ENCODE results near the gene PTH2. TPM values are rescaled to one million over a fixed set of nuclear protein-coding genes. Genes with fewer than 3 reads are reported as not detected.
A peak's percentile ranks its signal among the peaks of the same experiment; 100 is the strongest.

PTH2 gene
- total RNA-seq, 2 experiments from 2014 or later: not detected

DNA sequence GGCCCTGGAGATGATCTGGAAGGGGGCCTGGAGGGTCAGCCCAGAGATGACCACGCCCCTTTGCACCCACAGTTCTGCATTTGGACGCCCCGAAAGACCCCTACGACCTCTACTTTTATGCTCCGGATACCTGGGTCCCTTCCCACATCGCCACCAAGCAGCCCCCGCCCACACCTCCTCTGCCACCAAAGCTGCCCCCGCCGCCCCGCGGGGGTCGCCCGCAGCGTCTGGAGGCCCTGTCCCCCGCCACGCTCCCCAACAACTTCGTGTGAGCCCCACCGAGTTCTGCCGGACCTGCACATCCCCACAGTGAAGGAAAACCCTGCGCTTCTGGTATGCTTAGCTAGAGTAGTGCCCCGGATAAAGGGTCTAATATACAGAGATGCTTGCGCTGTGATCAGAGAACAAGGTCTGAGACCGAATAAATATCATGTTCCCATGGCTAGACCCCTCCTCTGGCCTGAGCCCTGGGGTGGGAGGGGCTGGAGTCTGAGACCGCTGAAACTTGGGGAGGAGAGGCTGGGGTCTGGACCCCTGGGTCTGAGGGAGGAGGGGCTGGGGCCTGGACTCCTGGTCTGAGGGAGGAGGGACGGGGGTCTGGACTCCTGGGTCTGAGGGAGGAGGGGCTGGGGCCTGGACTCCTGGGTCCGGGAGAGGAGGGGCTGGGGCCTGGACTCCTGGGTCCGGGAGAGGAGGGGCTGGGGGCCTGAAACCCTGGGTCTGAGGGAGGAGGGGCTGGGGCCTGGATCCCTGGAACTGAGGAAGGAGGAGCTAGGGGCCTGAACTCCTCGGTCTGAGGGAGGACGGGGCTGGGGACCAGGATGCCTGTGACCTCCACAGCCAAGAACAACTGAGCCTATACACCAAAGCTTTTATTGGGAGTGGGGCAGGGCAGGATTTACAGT, 5.6 kb upstream of the PTH2 start:
- H3K4me3 Mint-ChIP-seq: no peak overlapping the region
- no peaks in the 10 kb centered on the region for H3K36me3 Mint-ChIP-seq
- H3K9me3 Mint-ChIP-seq: no peaks in the 10 kb centered on the region
- DNase-seq: no peak
- peaks cover 30% of the 10 kb centered on the region for H3K4me1 Mint-ChIP-seq
- no peak overlapping the region for H3K27ac Mint-ChIP-seq
- H3K27me3 Mint-ChIP-seq: peaks cover 100% of the 10 kb centered on the region

DNA sequence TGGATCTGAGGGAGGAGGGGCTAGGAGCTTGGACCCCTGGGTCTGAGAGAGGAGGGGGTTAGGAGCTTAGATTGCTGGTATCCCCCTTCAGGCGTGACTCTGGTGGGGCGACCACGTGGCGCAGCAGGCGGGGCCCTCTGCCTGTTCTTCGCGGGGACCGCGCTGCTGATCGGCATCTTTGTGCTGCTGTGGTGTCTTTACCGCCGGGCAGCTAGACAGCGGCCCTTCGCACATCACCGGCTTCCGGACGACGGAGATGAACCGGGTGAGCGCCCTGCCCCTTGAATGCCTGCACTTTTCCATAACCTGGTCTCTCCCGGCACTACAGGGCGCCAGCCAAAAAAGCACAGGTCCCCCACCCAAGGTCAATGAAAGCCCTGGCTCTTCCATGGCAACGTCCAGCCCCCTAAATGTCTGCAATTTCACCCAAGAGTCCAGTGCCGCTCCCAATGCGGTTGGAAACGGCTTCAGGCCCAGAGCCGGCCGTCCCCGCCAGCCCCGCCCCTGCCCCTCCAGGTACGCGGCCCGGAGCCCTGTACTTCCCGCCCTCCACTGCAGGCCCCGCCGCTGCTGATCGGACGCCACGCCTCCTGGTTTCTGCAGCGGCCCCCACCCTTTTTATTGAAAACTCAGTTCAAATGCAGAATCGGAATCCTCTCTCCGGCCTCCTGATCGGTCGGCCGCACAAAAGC, 4.8 kb upstream of the PTH2 start:
- Mint-ChIP-seq H3K27me3 (peaks cover 98% of the 10 kb centered on the region), H3K4me1 (peaks cover 32% of the 10 kb centered on the region), H3K4me3 (peak overlapping the region; percentile 42), H3K27ac (no peak overlapping the region), H3K9me3 (no peaks in the 10 kb centered on the region), H3K36me3 (no peaks in the 10 kb centered on the region)
- DNase-seq: peak; percentile 34

DNA sequence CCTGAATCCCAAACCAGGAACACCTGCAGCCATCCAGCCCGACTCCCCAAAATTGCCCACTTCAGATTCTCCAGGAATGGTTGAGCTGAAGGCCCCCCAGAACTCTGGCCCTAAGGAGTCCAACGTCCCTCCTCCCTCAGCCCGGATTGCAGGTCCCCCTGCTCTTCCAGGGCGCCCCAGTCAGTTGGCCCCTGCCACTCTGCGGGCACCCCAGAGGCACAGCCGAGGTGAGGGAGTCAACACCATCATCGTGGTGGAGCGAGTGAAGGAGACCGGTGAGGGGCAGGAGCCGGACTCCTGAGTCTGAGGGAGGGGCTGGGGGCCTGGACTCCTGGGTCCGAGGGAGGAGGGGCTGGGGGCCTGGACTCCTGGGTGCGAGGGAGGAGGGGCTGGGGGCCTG, 4.1 kb upstream of the PTH2 start:
- Mint-ChIP-seq H3K4me1 (peaks cover 36% of the 10 kb centered on the region), H3K36me3 (no peaks in the 10 kb centered on the region), H3K4me3 (no peak overlapping the region), H3K27ac (no peak overlapping the region), H3K27me3 (peaks cover 97% of the 10 kb centered on the region), H3K9me3 (no peaks in the 10 kb centered on the region)
- DNase-seq: no peak

DNA sequence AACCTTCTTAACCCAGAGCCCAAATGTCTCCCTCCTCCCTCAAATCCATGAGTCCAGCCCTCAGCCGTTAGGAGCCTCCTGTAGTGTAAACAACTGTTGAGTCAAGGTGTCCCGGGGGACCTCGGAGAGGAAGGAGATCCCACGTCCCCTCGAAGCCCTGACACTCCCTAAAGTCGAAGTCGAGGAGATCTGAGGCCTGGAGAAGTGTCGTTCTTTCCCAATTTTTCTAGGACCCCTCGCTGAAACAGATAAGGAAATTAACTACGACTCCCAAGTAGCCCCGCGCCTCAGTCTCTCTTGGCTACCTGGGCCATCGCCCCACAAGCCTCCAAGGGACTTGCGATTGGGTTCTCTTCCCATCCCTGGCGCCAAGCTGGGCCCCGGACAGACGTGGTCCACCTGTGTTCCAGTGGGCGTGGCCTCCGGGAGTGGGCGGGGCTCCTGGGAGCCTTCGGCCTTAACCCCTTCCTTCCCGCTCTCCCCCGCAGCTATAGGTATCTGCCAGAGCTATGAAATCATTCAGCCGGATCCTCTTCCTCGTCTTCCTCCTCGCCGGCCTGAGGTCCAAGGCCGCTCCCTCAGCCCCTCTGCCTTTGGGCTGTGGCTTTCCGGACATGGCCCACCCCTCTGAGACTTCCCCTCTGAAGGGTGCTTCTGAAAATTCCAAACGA, 2.8 kb upstream of the PTH2 start:
- Mint-ChIP-seq H3K4me3 (no peak overlapping the region), H3K27me3 (peaks cover 97% of the 10 kb centered on the region)
- DNase-seq: peak; percentile 40

DNA sequence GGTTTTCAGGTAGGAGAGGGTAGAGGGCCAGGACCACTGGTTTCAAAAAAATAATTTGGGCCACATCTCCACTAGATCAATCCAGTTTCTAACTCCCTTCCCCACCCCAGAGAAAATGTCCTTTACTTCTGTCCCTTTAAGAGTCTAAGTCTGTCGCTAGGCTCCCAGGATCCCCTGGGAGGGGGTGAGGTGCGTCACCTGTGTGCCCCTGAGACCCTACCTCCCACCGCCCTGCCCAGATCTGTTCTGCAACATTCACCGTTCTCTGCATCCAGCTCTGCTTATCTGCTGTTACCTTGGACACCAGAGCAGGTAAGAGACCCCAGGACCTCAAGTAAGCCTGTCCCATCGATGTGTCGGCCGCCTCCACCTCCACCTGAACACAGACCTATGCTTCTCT, 1.9 kb upstream of the PTH2 start, which contains the start of gene GFY:
TSS of gene GFY (plus strand) at position 211 of the 400 bp plus-strand sequence. CDS start 1,043 bp downstream, outside the sequence.
- Mint-ChIP-seq H3K4me3 (no peak within 1 kb of the TSS), H3K27ac (no peak within 1 kb of the TSS), H3K36me3 (no peaks in the 10 kb centered on the region), H3K27me3 (peaks cover 97% of the 10 kb centered on the region), H3K9me3 (no peaks in the 10 kb centered on the region), H3K4me1 (peaks cover 43% of the 10 kb centered on the region)
- no peak for DNase-seq

More for the DNA sequence above, 2.8 kb upstream of the PTH2 start:
- Mint-ChIP-seq H3K36me3 (no peaks in the 10 kb centered on the region), H3K9me3 (no peaks in the 10 kb centered on the region), H3K4me1 (peaks cover 39% of the 10 kb centered on the region), H3K27ac (no peak overlapping the region)

DNA sequence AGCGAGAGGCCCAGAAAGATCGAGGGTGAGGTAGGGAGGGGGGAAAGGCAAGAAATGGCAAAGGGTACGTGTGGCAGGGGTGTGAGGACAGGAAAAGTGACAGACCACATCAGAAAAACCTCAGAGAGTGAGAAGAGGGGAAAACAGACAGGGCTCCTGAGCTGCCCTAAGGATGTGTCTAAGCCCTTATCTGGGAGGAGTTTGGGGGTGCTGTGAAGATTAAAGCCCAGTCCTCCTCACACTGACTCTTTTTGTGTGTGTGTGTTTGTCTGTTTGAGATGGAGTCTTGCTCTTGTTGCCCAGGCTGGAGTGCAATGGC, 703 bp upstream of the PTH2 start:
- Mint-ChIP-seq H3K27ac (no peak overlapping the region), H3K27me3 (peaks cover 97% of the 10 kb centered on the region)

DNA sequence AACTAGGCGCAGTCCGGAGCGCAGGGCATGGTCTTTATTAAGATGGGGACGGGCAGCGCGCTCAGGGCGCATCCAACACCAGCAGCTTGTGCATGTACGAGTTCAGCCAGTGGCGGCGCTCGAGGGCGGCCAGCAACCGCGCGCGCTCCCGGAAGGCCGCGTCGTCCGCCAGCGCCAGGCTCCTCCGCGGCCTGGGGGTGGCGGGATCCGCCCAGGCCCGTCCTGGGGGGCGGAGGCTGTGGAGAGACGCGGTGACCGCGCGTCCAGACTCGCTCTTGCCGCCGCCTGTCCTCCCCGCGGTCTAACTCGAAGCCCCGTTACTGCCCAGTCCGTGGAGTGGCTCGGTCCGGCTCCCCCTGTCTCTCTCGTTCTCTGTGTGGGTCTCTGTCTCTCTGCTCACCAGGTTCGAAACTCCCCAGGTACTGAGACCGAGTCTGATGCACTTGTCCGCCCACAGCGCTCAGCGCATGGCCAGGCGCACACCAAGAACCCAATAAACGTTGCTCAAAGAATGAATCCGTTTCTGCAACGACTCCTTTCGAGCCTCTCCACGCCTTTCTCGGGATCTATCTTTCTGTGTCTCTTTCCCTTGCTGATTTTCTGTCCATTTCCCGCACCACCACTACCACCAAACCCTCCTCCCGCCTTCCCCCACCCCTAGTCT, 702 bp downstream of the PTH2 start:
- H3K27ac Mint-ChIP-seq: no peak overlapping the region
- peaks cover 32% of the 10 kb centered on the region for H3K4me1 Mint-ChIP-seq
- H3K4me3 Mint-ChIP-seq: peak overlapping the region; percentile 63
- peaks cover 90% of the 10 kb centered on the region for H3K27me3 Mint-ChIP-seq
- H3K9me3 Mint-ChIP-seq: no peaks in the 10 kb centered on the region
- DNase-seq: peak; percentile 67
- no peaks in the 10 kb centered on the region for H3K36me3 Mint-ChIP-seq

More for the DNA sequence above, 703 bp upstream of the PTH2 start:
- Mint-ChIP-seq H3K4me1 (peaks cover 39% of the 10 kb centered on the region), H3K9me3 (no peaks in the 10 kb centered on the region), H3K4me3 (peak overlapping the region; percentile 1), H3K36me3 (no peaks in the 10 kb centered on the region)
- peak; percentile 13 for DNase-seq

DNA sequence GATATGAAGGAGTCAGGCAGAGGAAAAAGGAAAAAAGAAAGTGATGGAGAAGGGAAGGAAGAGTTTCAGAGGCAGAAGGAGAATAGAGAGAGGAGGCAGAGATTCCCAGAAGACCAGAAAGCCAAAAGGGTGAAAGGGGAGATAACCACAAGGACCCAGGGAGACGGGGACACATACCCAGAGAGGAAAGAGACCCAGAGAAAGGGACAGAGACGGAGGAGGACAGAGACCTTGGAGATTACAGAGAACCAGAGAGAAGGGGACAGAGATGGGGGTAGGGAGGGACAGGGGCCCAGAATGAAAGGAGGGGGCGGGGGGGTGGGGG, 1.4 kb downstream of the PTH2 start:
- Mint-ChIP-seq H3K27me3 (peaks cover 88% of the 10 kb centered on the region), H3K4me3 (no peak overlapping the region), H3K36me3 (no peaks in the 10 kb centered on the region), H3K9me3 (no peaks in the 10 kb centered on the region), H3K27ac (no peak overlapping the region), H3K4me1 (peaks cover 28% of the 10 kb centered on the region)
- DNase-seq: no peak

DNA sequence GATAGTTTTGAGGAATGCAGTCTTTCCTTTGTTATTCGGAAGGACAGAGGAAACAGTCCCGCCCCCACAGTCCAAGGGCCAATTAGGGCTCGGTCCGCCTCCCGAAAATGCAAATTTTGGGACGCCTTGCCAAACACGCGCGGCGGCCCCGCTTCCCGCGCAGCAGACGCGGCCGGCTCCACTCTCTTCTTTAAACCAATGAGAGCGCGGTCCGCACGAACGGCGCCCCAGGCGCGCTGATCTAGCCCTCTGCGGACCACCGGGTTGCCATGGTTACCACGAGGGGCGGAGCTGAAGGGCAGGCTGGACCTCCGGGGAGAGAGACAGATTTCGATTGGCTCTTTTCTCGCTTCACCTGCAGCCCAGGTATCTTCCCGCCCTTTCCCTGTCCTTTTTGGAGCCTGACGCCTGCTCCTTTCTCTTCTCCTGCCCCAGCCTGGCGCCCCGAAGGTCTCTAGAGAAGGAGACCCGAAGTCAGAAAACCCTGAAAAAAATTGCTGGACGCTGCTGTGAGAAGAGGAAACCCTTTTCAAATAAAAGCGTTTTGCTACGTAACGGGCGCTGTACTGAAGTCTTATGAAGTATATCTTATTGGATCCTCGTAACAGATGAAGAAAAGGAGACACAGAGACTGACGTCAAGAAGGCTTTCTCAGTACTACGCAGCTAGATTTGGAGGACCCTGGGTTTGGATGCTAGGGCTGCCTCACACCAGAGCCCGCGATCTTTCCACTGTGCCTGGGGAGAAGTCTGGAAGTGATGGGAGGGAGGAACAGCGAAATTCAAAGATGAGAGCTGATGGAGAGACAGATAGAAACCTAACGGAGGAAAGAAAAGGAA, 2.0 kb downstream of the PTH2 start:
- Mint-ChIP-seq H3K27ac (no peak overlapping the region), H3K9me3 (no peaks in the 10 kb centered on the region), H3K4me3 (peak overlapping the region; percentile 47), H3K27me3 (peaks cover 82% of the 10 kb centered on the region), H3K4me1 (peaks cover 25% of the 10 kb centered on the region), H3K36me3 (no peaks in the 10 kb centered on the region)
- peak; percentile 52 for DNase-seq

DNA sequence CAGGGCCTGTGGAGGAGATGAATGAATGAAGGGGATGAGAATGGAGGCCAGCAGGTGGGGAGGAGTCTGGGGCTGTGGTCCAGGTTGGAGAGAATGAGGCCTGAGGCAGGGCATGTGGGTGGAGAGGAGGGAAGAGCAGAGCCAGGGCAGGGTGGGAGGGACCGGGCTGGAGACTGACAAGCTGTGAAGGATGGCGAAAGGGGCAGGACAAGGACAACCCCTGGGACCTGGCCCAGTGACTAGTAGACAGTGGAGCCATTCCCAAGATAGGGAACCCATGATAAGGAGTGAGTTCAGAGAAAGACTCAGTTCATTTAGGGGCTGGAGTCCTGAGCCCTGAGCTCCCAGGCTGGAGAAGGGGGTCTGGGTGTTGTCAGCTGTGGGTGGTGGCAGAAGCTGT, 3.0 kb downstream of the PTH2 start:
- Mint-ChIP-seq H3K36me3 (no peaks in the 10 kb centered on the region), H3K9me3 (no peaks in the 10 kb centered on the region), H3K27ac (no peak overlapping the region), H3K4me3 (peak overlapping the region; percentile 2), H3K27me3 (peaks cover 72% of the 10 kb centered on the region), H3K4me1 (peaks cover 25% of the 10 kb centered on the region)
- DNase-seq: no peak

DNA sequence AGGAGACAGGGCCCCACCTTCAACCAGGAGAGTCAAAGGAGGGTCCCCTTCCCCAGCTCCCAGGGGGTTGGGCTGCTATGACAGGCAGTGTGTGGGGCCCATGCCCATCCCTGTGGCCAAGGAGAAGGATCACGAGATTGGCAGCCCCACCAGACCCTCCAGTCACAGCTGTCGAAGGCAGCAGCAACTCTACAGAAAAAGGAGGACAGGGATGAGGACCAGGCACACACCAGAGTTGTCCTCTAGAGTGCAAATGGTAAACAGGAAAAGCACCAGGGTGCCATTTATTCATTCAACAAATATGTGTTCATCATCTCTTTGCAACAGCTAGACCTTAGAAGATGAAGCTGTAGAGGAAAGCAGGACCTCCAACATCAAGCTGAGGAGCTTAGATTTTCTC, 4.1 kb downstream of the PTH2 start:
- Mint-ChIP-seq H3K27me3 (peaks cover 62% of the 10 kb centered on the region), H3K9me3 (no peaks in the 10 kb centered on the region), H3K4me1 (peaks cover 23% of the 10 kb centered on the region), H3K36me3 (no peaks in the 10 kb centered on the region), H3K27ac (no peak overlapping the region), H3K4me3 (no peak overlapping the region)
- no peak for DNase-seq

DNA sequence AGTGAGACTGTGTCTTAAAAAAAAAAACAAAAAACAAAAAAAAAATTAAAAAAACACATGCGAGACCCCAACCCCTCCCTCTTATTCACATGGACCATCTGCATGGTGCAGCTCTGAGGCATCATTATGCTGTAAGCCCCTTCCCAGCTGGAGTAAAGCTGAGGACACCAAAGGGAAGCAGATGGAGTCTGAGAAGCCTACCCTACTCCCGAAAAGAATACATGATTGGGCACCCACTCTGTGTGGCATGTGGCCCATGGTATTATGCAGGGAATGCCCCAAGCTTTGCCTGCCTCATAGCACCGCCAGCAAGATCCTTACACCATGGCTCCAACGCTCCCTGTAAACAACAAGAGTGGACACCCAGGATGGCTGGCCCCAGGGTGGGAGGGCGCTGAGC, 4.7 kb downstream of the PTH2 start:
- no peaks in the 10 kb centered on the region for H3K9me3 Mint-ChIP-seq
- peaks cover 18% of the 10 kb centered on the region for H3K4me1 Mint-ChIP-seq
- H3K36me3 Mint-ChIP-seq: no peaks in the 10 kb centered on the region
- H3K4me3 Mint-ChIP-seq: no peak overlapping the region
- H3K27ac Mint-ChIP-seq: no peak overlapping the region
- DNase-seq: no peak
- peaks cover 55% of the 10 kb centered on the region for H3K27me3 Mint-ChIP-seq

DNA sequence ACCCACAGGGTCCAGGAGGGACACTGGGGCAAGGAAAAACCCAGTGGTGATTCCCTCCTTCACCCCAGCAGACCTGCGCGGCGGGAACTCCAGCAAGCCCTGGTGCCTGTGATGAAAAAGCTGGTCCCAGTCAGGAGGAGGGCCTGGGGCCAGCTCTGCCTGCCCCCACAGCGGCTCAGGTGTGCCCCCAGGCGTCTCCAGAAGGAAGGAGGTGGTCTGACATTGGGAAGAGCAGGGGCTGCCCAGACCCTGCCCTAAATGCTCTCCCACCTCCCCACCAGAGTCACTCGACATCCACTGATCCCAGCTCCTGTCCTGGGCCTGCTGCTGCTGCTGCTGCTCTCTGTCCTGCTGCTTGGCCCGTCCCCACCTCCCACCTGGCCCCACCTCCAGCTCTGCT, 6.2 kb downstream of the PTH2 start:
- DNase-seq: no peak
- Mint-ChIP-seq H3K9me3 (no peaks in the 10 kb centered on the region), H3K27me3 (peaks cover 44% of the 10 kb centered on the region), H3K27ac (no peak overlapping the region), H3K36me3 (no peaks in the 10 kb centered on the region), H3K4me3 (no peak overlapping the region), H3K4me1 (peaks cover 13% of the 10 kb centered on the region)

DNA sequence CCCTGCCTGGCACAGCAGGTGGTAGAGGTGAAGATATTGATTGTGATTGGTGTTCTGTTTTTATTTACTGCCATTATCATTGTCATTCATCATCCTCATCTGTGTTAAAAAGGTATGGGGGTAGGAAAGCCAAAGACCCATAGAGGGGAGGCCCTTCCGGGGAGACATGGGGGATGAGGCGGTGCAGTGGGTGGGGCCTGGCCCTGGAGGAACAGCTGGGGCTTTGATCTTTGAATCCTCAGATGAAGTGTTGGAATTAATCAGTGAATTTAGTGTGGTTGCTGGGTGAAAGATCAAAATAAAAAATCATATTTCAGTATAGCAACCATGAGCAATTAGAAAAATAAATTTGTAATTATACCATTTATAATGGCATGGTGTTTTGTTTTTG, 7.4 kb downstream of the PTH2 start:
- peaks cover 10% of the 10 kb centered on the region for H3K4me1 Mint-ChIP-seq
- H3K27ac Mint-ChIP-seq: no peak overlapping the region
- H3K4me3 Mint-ChIP-seq: no peak overlapping the region
- H3K27me3 Mint-ChIP-seq: peaks cover 31% of the 10 kb centered on the region
- no peak for DNase-seq
- no peaks in the 10 kb centered on the region for H3K9me3 Mint-ChIP-seq
- no peaks in the 10 kb centered on the region for H3K36me3 Mint-ChIP-seq
